ENCODE data around the gene TSPEAR.
"Not testable (repeated sequence)": the region's sequence is repeated elsewhere in the genome, so short reads cannot be mapped to it uniquely, and the experiment has no call there.

Gene TSPEAR

GRCh38 chr21:44648557-44649311, 62.6 kb downstream of the TSPEAR start:
- intact Hi-C loops (cut with DNase I; ENCODE audit: low total_unique reads) = no loop called here
- DNase-seq = no peak

DNA sequence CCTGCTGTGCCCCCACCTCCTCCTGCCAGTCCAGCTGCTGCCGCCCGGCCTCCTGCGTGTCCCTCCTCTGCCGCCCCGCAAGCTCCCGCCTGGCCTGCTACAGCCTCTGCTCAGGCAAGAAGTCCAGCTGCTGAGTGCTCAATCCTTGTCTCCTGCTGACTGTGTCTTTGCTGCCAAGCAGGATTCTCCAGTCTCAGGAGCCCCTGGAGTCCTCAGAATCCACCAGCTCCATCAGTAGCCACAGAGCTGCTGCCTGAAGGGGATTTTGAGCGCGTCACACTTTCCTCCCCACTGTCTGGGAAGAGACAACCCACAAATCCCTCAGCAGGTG, 64.2 kb downstream of the TSPEAR start:
- no peak overlapping the region for H3K4me3 ChIP-seq
- no peak overlapping the region for H3K27ac ChIP-seq
- intact Hi-C loops (cut with DNase I; ENCODE audit: low total_unique reads) = no loop called here
- DNase-seq = no peak
- H3K4me1 ChIP-seq = no peaks in the 10 kb centered on the region
- H3K9me3 ChIP-seq = peaks cover 0 to 8% (median 6%) of the 10 kb centered on the region in 3 donors
- peaks cover 0 to 30% of the 10 kb centered on the region in 2 donors for H3K27me3 ChIP-seq
- no peak for TF ChIP-seq CTCF (IDR thresholded peaks at IDR 0.05)
- no peaks in the 10 kb centered on the region for H3K36me3 ChIP-seq

More at GRCh38 chr21:44648557-44649311, 62.6 kb downstream of the TSPEAR start:
- Histone ChIP-seq H3K27me3 (peaks cover 0 to 30% of the 10 kb centered on the region in 2 donors), H3K4me3 (no peak overlapping the region), H3K36me3 (no peaks in the 10 kb centered on the region), H3K4me1 (no peaks in the 10 kb centered on the region), H3K27ac (no peak overlapping the region), H3K9me3 (peaks cover 0 to 8% (median 6%) of the 10 kb centered on the region in 3 donors)
- no peak for TF ChIP-seq CTCF (IDR thresholded peaks at IDR 0.05)

- H3K36me3 ChIP-seq; DNase-seq; H3K9me3 ChIP-seq; H3K27ac ChIP-seq; H3K4me3 ChIP-seq; H3K4me1 ChIP-seq; intact Hi-C loops (cut with DNase I; ENCODE audit: low total_unique reads): not testable (repeated sequence)
- peaks cover 0 to 30% of the 10 kb centered on the region in 2 donors for H3K27me3 ChIP-seq
Observed at GRCh38 chr21:44646366-44647221, 64.8 kb downstream of the TSPEAR start, which contains the start of gene KRTAP10-11. Gene KRTAP10-11, plus strand, starts transcription at chr21:44646414. Its CDS starts 45 bp downstream, at chr21:44646459.

DNA sequence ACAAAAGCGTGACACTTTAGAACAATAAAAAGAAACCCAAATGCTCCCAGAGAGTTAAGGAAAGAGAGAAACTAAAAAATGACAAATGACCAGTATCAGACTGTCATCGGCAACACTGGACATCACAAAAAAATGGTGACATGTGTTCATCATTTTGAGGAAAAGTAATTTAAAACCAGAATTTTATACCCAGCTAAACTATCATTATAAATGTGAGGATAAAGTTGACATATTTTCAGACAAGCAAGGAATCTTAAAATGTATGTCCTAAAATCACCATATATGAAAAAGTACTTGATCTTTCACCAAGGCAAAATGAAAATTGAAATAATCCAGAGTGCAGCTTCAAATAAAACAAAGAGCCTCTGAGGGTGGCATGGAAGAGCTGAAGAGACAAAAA, 66.5 kb downstream of the TSPEAR start:
- H3K36me3 ChIP-seq = no peaks in the 10 kb centered on the region
- intact Hi-C loops (cut with DNase I; ENCODE audit: low total_unique reads) = no loop called here
- H3K27me3 ChIP-seq = peaks cover 0 to 36% of the 10 kb centered on the region in 2 donors
- no peak overlapping the region for H3K27ac ChIP-seq
- no peak overlapping the region for H3K4me3 ChIP-seq
- no peak for TF ChIP-seq CTCF (IDR thresholded peaks at IDR 0.05)
- DNase-seq = no peak
- no peaks in the 10 kb centered on the region for H3K4me1 ChIP-seq
- peaks cover 0 to 17% (median 8%) of the 10 kb centered on the region in 3 donors for H3K9me3 ChIP-seq

DNA sequence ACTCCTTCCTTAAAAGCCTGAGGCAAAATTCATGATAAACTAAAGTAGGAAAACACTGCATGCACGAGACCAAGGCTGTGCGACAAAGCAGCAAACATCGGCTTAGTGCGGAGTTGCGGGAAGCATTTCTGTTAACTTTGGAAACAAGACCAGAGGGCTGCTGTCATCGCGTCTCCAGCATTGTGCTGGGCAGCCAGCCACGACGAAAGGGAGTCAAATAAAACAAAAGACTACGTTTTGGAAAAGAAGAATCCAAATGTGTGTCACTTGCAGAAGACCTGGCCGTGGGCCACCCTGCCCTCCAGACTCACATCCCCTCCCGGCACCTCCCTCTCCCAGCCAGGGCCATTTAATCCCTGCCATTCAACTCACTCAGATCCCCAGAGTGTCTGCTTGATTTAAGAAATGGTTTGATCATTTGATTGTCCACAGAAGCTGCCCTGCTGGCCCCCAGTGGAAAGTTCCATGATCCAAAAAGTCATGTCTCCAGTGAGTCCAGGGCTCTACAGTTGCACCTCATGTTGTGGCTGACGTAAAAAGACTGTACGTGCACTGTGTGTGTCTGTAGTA, 67.5 kb downstream of the TSPEAR start:
- DNase-seq = no peak
- Histone ChIP-seq H3K4me3 (no peak overlapping the region), H3K36me3 (no peaks in the 10 kb centered on the region), H3K27me3 (peaks cover 0 to 37% of the 10 kb centered on the region in 2 donors), H3K27ac (no peak overlapping the region), H3K4me1 (no peaks in the 10 kb centered on the region), H3K9me3 (peaks cover 0 to 17% (median 8%) of the 10 kb centered on the region in 3 donors)
- intact Hi-C loops (cut with DNase I; ENCODE audit: low total_unique reads) = no loop called here
- no peak for TF ChIP-seq CTCF (IDR thresholded peaks at IDR 0.05)

Data from tibial artery (tissue), 4 donors.